ENCODE measurements around the gene EPB41L5. TPM values are rescaled to one million over a fixed set of nuclear protein-coding genes. Genes with fewer than 3 reads are reported as not detected.

The EPB41L5 gene
- polyA plus RNA-seq, 1 donor (not counting 4 experiments of a cell fraction or from before 2014, with no cell fraction given) = 17.8 TPM

- DNase-seq (ENCODE audit: low read depth, low spot score) (peak; percentile 94), FAIRE-seq (peak; percentile 95)
- no peak overlapping the region for H3K4me3 ChIP-seq (ENCODE audit: control insufficient read depth in 2 of 3, extremely low read depth in 1 of 3, insufficient read depth in 2 of 3, low read depth in 1 of 3, low read length in 3 of 3)
- no peaks in the 10 kb centered on the region for H3K79me2 ChIP-seq (ENCODE audit: control insufficient read depth, insufficient read depth, low read length)
- dilution Hi-C loops (cut with MboI; ENCODE audit: extremely low pct_ligation_motif_present, low sequenced_read_pairs) = no loop called here
- no peak for TF ChIP-seq EZH2 (IDR thresholded peaks at IDR 0.05; ENCODE audit: low read length)
- TF ChIP-seq CTCF (optimal IDR thresholded peaks at IDR 0.05 in 1 of 3, IDR thresholded peaks at IDR 0.05 in 1 of 3, conservative IDR thresholded peaks at IDR 0.05 in 1 of 3; ENCODE audit: extremely low read depth in 1 of 3, insufficient read depth in 2 of 3, low read length in 3 of 3) = no peak
- no peaks in the 10 kb centered on the region for H4K20me1 ChIP-seq (ENCODE audit: control insufficient read depth, extremely low read depth, insufficient read depth, low read length)
- H3K36me3 ChIP-seq (ENCODE audit: control insufficient read depth in 2 of 2, extremely low read depth in 1 of 2, insufficient read depth in 2 of 2, low read length in 2 of 2) = no peaks in the 10 kb centered on the region
- H3K9me1 ChIP-seq (ENCODE audit: control insufficient read depth, extremely low read depth, insufficient read depth, low read length) = no peaks in the 10 kb centered on the region
- peak overlapping the region; percentile 34 for H3K9ac ChIP-seq (ENCODE audit: control insufficient read depth, extremely low read depth, insufficient read depth, low read length)
- H3K4me2 ChIP-seq (ENCODE audit: control insufficient read depth, extremely low read depth, insufficient read depth, low read depth, low read length) = peak overlapping the region; percentile 62
- no peaks in the 10 kb centered on the region for H3K27me3 ChIP-seq (ENCODE audit: control insufficient read depth, extremely low read depth, insufficient read depth, low read length)
- H3K27ac ChIP-seq (ENCODE audit: control insufficient read depth, insufficient read depth, low read length) = peak overlapping the region; percentile 74
- H3K4me1 ChIP-seq (ENCODE audit: control insufficient read depth, extremely low read depth, insufficient read depth, low read length) = peaks cover 39% of the 10 kb centered on the region
- peak overlapping the region; percentile 16 for H2AFZ ChIP-seq (ENCODE audit: control insufficient read depth, low read length)
- H3K9me3 ChIP-seq (ENCODE audit: control insufficient read depth, low read depth, low read length) = no peaks in the 10 kb centered on the region
Observed at GRCh38 chr2:120103723-120104467, 91.0 kb downstream of the EPB41L5 start.

- DNase-seq (ENCODE audit: low read depth, low spot score) (no peak), FAIRE-seq (no peak)
- Histone ChIP-seq H3K9me3 (ENCODE audit: control insufficient read depth, low read depth, low read length) (no peaks in the 10 kb centered on the region), H2AFZ (ENCODE audit: control insufficient read depth, low read length) (no peak overlapping the region), H3K36me3 (ENCODE audit: control insufficient read depth in 2 of 2, extremely low read depth in 1 of 2, insufficient read depth in 2 of 2, low read length in 2 of 2) (no peaks in the 10 kb centered on the region), H3K4me2 (ENCODE audit: control insufficient read depth, extremely low read depth, insufficient read depth, low read depth, low read length) (no peak overlapping the region), H4K20me1 (ENCODE audit: control insufficient read depth, extremely low read depth, insufficient read depth, low read length) (no peaks in the 10 kb centered on the region), H3K9me1 (ENCODE audit: control insufficient read depth, extremely low read depth, insufficient read depth, low read length) (no peaks in the 10 kb centered on the region), H3K27me3 (ENCODE audit: control insufficient read depth, extremely low read depth, insufficient read depth, low read length) (no peaks in the 10 kb centered on the region), H3K79me2 (ENCODE audit: control insufficient read depth, insufficient read depth, low read length) (no peaks in the 10 kb centered on the region), H3K9ac (ENCODE audit: control insufficient read depth, extremely low read depth, insufficient read depth, low read length) (no peak overlapping the region), H3K4me1 (ENCODE audit: control insufficient read depth, extremely low read depth, insufficient read depth, low read length) (peaks cover 47% of the 10 kb centered on the region), H3K27ac (ENCODE audit: control insufficient read depth, insufficient read depth, low read length) (peak overlapping the region; percentile 74), H3K4me3 (ENCODE audit: control insufficient read depth in 2 of 3, extremely low read depth in 1 of 3, insufficient read depth in 2 of 3, low read depth in 1 of 3, low read length in 3 of 3) (no peak overlapping the region)
- dilution Hi-C loops (cut with MboI; ENCODE audit: extremely low pct_ligation_motif_present, low sequenced_read_pairs) = no loop called here
- TF ChIP-seq CTCF (optimal IDR thresholded peaks at IDR 0.05 in 1 of 3, IDR thresholded peaks at IDR 0.05 in 1 of 3, conservative IDR thresholded peaks at IDR 0.05 in 1 of 3; ENCODE audit: extremely low read depth in 1 of 3, insufficient read depth in 2 of 3, low read length in 3 of 3) (no peak), EZH2 (IDR thresholded peaks at IDR 0.05; ENCODE audit: low read length) (no peak)
Observed at GRCh38 chr2:120104772-120105171, 91.9 kb downstream of the EPB41L5 start.

Measured in keratinocyte (primary cell).